ENCODE results near the gene SDHB.

The SDHB gene

GRCh38 chr1:16972189-16972895 is 81.5 kb downstream of the SDHB start:
- H3K4me3 ChIP-seq (ENCODE audit: low read depth, low read length), result no peak overlapping the region
- no peak for DNase-seq (ENCODE audit: low read depth)
- no peak for TF ChIP-seq CTCF (conservative IDR thresholded peaks at IDR 0.05; ENCODE audit: low read depth, low read length)

DNA sequence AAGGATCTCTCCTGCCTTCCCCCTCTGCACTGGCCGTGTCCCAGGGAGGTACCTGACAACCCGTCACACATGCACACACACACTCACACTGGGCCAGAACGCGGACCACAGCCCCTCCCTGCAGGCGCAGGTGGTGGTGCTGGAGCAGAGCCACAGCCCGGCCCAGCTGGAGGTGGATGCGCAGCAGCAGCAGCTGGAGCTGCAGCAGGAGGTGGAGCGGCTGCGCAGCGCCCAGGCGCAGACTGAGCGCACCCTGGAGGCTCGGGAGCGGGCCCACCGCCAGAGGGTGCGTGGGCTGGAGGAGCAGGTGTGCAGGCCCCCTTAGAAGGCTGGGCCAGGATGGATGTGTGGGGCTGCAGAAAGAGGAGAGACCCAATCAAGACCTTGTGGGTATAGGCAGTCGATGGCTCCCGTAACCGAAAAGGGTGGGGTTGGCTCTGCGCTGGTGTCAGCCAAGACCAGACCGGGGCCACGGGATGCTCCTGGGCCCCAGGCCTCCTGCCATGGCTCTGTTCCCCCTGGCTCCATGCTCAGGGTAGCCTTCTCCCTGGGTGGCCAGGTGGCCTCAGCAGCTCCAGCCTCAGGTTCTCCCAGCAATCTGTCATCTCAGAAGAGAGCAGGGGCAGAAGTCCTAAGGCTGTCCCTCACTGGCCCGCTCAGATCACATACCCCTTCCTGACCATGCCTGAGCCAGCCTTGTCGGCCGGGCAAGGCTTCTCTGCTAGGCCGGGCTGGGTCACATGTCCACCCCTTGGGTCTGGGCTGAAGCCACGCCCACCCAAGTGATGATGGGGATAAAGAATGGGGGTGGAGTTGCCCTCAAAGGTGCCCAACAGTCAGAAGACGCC is 82.3 kb downstream of the SDHB start:
- TF ChIP-seq CTCF (conservative IDR thresholded peaks at IDR 0.05; ENCODE audit: low read depth, low read length), result no peak
- no peak overlapping the region for H3K4me3 ChIP-seq (ENCODE audit: low read depth, low read length)
- DNase-seq (ENCODE audit: low read depth), result no peak

DNA sequence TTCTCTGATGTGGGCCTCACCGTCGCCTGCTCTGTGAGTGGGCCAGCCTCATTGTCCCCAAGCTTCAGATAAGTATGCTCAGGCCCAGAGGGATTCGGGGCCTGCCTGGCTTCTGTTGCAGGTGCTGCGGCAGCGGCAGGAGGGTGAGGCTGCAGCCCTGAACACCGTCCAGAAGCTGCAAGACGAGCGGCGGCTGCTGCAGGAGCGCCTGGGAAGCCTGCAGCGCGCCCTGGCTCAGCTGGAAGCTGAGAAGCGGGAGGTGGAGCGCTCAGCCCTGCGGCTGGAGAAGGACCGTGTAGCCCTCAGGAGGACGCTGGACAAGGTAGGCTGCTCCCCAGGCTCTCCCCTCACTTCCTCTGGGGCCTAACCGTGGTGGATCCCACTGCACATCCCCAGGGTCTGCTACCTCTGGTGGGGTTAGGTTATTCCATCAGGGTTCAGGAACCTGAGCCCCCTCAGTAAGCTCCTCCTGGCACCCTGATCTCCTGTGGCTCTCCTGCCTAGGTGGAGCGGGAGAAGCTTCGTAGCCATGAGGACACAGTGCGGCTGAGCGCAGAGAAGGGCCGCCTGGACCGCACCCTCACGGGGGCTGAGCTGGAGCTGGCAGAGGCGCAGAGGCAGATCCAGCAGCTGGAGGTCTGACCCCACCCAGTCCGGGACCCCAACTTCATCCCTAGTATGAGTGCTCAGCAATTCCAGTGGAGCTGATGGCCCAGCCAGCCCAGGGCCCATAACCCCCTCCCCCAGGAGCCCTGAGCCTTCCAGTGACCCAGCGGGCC is 83.5 kb downstream of the SDHB start:
- no peak for DNase-seq (ENCODE audit: low read depth)
- no peak overlapping the region for H3K4me3 ChIP-seq (ENCODE audit: low read depth, low read length)
- no peak for TF ChIP-seq CTCF (conservative IDR thresholded peaks at IDR 0.05; ENCODE audit: low read depth, low read length)

GRCh38 chr1:16969651-16970050 is 84.2 kb downstream of the SDHB start:
- no peak overlapping the region for H3K4me3 ChIP-seq (ENCODE audit: low read depth, low read length)
- DNase-seq (ENCODE audit: low read depth), result no peak
- no peak for TF ChIP-seq CTCF (conservative IDR thresholded peaks at IDR 0.05; ENCODE audit: low read depth, low read length)

GRCh38 chr1:16969057-16969611 is 84.7 kb downstream of the SDHB start:
- no peak for DNase-seq (ENCODE audit: low read depth)
- H3K4me3 ChIP-seq (ENCODE audit: low read depth, low read length), result no peak overlapping the region
- TF ChIP-seq CTCF (conservative IDR thresholded peaks at IDR 0.05; ENCODE audit: low read depth, low read length), result no peak

Data from choroid plexus epithelial cell (primary cell).